ENCODE measurements around the gene CATSPERD. TPM values are rescaled to one million over a fixed set of nuclear protein-coding genes. Genes with fewer than 3 reads are reported as not detected.

CATSPERD gene
- total RNA-seq, 1 experiment from 2014 or later, result not detected

- no peak for DNase-seq (ENCODE audit: low read depth)
Measured at GRCh38 chr19:5827342-5827890, 107.0 kb downstream of the CATSPERD start.

GRCh38 chr19:5827891-5828660 is 107.6 kb downstream of the CATSPERD start:
- DNase-seq (ENCODE audit: low read depth), result peak; percentile 94

Other genes with a start within 250 kb of the CATSPERD start
- gene TINCR, start 152.7 kb upstream of the CATSPERD start, total RNA-seq (2014; rRNA removed; shearing (Covaris generic)), result 0.12 and 0.40 TPM in 2 replicates
- gene SAFB2, start 97.9 kb upstream of the CATSPERD start, total RNA-seq (2014; rRNA removed; shearing (Covaris generic)), result 29.7 and 32.4 TPM in 2 replicates
- 47.0 and 57.0 TPM in 2 replicates for gene SAFB, start 97.6 kb upstream of the CATSPERD start, total RNA-seq (2014; rRNA removed; shearing (Covaris generic))
- 70.3 and 76.2 TPM in 2 replicates for gene MICOS13, start 40.1 kb upstream of the CATSPERD start, total RNA-seq (2014; rRNA removed; shearing (Covaris generic))
- 2.2 and 6.3 TPM in 2 replicates for gene HSD11B1L, start 39.6 kb upstream of the CATSPERD start, total RNA-seq (2014; rRNA removed; shearing (Covaris generic))
- 845 and 864 TPM in 2 replicates for gene RPL36, start 30.3 kb upstream of the CATSPERD start, total RNA-seq (2014; rRNA removed; shearing (Covaris generic))
- gene LONP1, start 491 bp upstream of the CATSPERD start, total RNA-seq (2014; rRNA removed; shearing (Covaris generic)), result 65.1 and 81.0 TPM in 2 replicates
- 2.7 and 3.7 TPM in 2 replicates for gene PRR22, start 64.1 kb downstream of the CATSPERD start, total RNA-seq (2014; rRNA removed; shearing (Covaris generic))
- gene DUS3L, start 70.5 kb downstream of the CATSPERD start, total RNA-seq (2014; rRNA removed; shearing (Covaris generic)), result 84.5 and 95.7 TPM in 2 replicates
- gene NRTN, start 84.4 kb downstream of the CATSPERD start, total RNA-seq (2014; rRNA removed; shearing (Covaris generic)), result 0.11 and 0.24 TPM in 2 replicates
- gene FUT6, start 119.1 kb downstream of the CATSPERD start, total RNA-seq (2014; rRNA removed; shearing (Covaris generic)), result not detected in 2 replicates
- not detected in 2 replicates for gene FUT3, start 130.8 kb downstream of the CATSPERD start, total RNA-seq (2014; rRNA removed; shearing (Covaris generic))
- not detected in 2 replicates for gene FUT5, start 149.9 kb downstream of the CATSPERD start, total RNA-seq (2014; rRNA removed; shearing (Covaris generic))
- gene NDUFA11, start 183.2 kb downstream of the CATSPERD start, total RNA-seq (2014; rRNA removed; shearing (Covaris generic)), result 354 and 408 TPM in 2 replicates
- 0.89 and 1.7 TPM in 2 replicates for gene VMAC, start 184.2 kb downstream of the CATSPERD start, total RNA-seq (2014; rRNA removed; shearing (Covaris generic))
- 1.6 and 1.8 TPM in 2 replicates for gene CAPS, start 193.6 kb downstream of the CATSPERD start, total RNA-seq (2014; rRNA removed; shearing (Covaris generic))

Measured in Daoy (cell line).